Heart left ventricle (tissue), 13 donors: Measurements from ENCODE around the gene MAML2.

Experiments used
- CTCF ChIP-seq, 12 donors: fragments of 200-600 bp; sonication (generic) in 4 of 12; IDR thresholded peaks; one replicate each; pipeline versions ENCODE4 v1.5.0 to v1.8.0; 2018 to 2022; ENCODE audit warnings: antibody characterized with exemption in 12 of 12, mild to moderate bottlenecking in 5 of 12
- POLR2A ChIP-seq, 2 donors: fragments of 450-650 bp; IDR thresholded peaks; one replicate each; pipeline ENCODE4 v1.6.1; 2017; ENCODE audit warnings: antibody characterized with exemption in 2 of 2, mild to moderate bottlenecking in 2 of 2, moderate library complexity in 2 of 2
- donor health status: ischemic (EF 13 %, LVEDD 7.1; RV severe dilation, severe dysfunction).
- donor health status: DM: no; HTN: yes; CAD: no.
- donor health status: DM: no; HTN: no; CAD: no.
- donor health status: ischemic (EF 25% LVEDD 6.9; RV normal size, moderate dysfunction).
- donor health status: ischemic (EF 25% LVEDD 5.7; RV mildly dilated, moderate dysfunction).
- donor health status: ischemic (EF 35%, LVEDD 5.7; RV mildly dilated, moderate dysfunction).
- donor health status: nonischemic (EF 11% LVEDD 7.7; RV severe dilation, severe dysfunction).
- donor health status: DM: yes; HTN: yes; CAD: no.
- donor health status: PGD.
- donor health status: ischemic (EF 29% LVEDD 5.4; RV normal size, mild dysfunction).
- donor health status: nonischemic (EF 23%, LVEDD 6.1; RV moderate dilation, normal function).

- TF ChIP-seq POLR2A (IDR thresholded peaks at IDR 0.05) (no peak), CTCF (IDR thresholded peaks at IDR 0.05) (no peak)
Measured at GRCh38 chr11:96105197-96105895, 237.6 kb downstream of the MAML2 start.
